ENCODE results near the gene CCP110.
"Not testable (repeated sequence)": the region's sequence is repeated elsewhere in the genome, so short reads cannot be mapped to it uniquely, and the experiment has no call there.

Gene CCP110

GRCh38 chr16:19542138-19542821 is 18.5 kb downstream of the CCP110 start:
- DNase-seq (ENCODE audit: low read depth), result peak; percentile 75
- TF ChIP-seq CTCF (IDR thresholded peaks at IDR 0.05; ENCODE audit: control insufficient read depth, extremely low read depth, insufficient read depth), result no peak
- no peak overlapping the region for H3K4me3 ChIP-seq (ENCODE audit: low read depth, low read length)

GRCh38 chr16:19543278-19543996 is 19.7 kb downstream of the CCP110 start:
- not testable (repeated sequence) for H3K4me3 ChIP-seq (ENCODE audit: low read depth, low read length); DNase-seq (ENCODE audit: low read depth)

- DNase-seq (ENCODE audit: low read depth), result no peak
- TF ChIP-seq CTCF (IDR thresholded peaks at IDR 0.05; ENCODE audit: control insufficient read depth, extremely low read depth, insufficient read depth), result no peak
- H3K4me3 ChIP-seq (ENCODE audit: low read depth, low read length), result no peak overlapping the region
These were observed 24.4 kb downstream of the CCP110 start for GRCh38 chr16:19548144-19548543.

- TF ChIP-seq CTCF (IDR thresholded peaks at IDR 0.05; ENCODE audit: control insufficient read depth, extremely low read depth, insufficient read depth), result no peak
- H3K4me3 ChIP-seq (ENCODE audit: low read depth, low read length), result no peak overlapping the region
- DNase-seq (ENCODE audit: low read depth), result no peak
These were observed 25.9 kb downstream of the CCP110 start for GRCh38 chr16:19549673-19550072.

GRCh38 chr16:19555186-19555937 is 31.6 kb downstream of the CCP110 start, which contains the start of gene VPS35L:
TSS of gene VPS35L (plus strand) at chr16:19555703. CDS start at chr16:19555730, 27 bp downstream.
- H3K4me3 ChIP-seq (ENCODE audit: low read depth, low read length), result peak within 1 kb of the TSS; percentile 86
- DNase-seq (ENCODE audit: low read depth), result peak; percentile 95
- peak; percentile 70 for TF ChIP-seq CTCF (IDR thresholded peaks at IDR 0.05; ENCODE audit: control insufficient read depth, extremely low read depth, insufficient read depth)

GRCh38 chr16:19555938-19556771 is 32.4 kb downstream of the CCP110 start:
- 0 out of 2 replicates have a peak, but pooled peaks have one; percentile 12 for TF ChIP-seq CTCF (IDR thresholded peaks at IDR 0.05; ENCODE audit: control insufficient read depth, extremely low read depth, insufficient read depth)
- H3K4me3 ChIP-seq (ENCODE audit: low read depth, low read length), result peak overlapping the region; percentile 86
- DNase-seq (ENCODE audit: low read depth), result peak; percentile 21
